Measurements from ENCODE around the gene QRICH1.

- TF ChIP-seq CTCF (IDR thresholded peaks at IDR 0.05) (no peak), POLR2A (IDR thresholded peaks at IDR 0.05) (peak; percentile 99)
These were observed 72.6 kb downstream of the QRICH1 start for GRCh38 chr3:49021213-49021812.

Data from breast epithelium (tissue), 3 donors.